Lung (tissue), 12 donors: ENCODE data around the gene CRK. TPM values are rescaled to one million over a fixed set of nuclear protein-coding genes. Genes with fewer than 3 reads are reported as not detected.
A peak's percentile ranks its signal among the peaks of the same experiment; 100 is the strongest.
"Not testable (repeated sequence)": the region's sequence is repeated elsewhere in the genome, so short reads cannot be mapped to it uniquely, and the experiment has no call there.

Experiments
- ATAC-seq: fragments of 200-7000 bp; cut with Tn5 transposase; one replicate; pipeline ENCODE4 v1.9.1; 2020; ENCODE audit warnings: moderate number of reproducible peaks; ENCODE audit not compliant: insufficient read depth, low FRiP score
- DNase-seq, 3 donors: peaks; one replicate each; pipeline ENCODE4 v3.0.0-alpha.2; 2013 to 2017
- H3K27ac ChIP-seq, 2 donors: one replicate each; pipeline ENCODE4 v1.5.1; 2013; ENCODE audit warnings: mild to moderate bottlenecking in 2 of 2, moderate library complexity in 2 of 2, control low read depth in 1 of 2, inconsistent platforms in 1 of 2, low read depth in 1 of 2, low read length in 1 of 2
- H3K27me3 ChIP-seq, 3 donors: one replicate each; pipeline ENCODE4 v1.5.1; 2013; ENCODE audit warnings: low read length in 2 of 3; ENCODE audit not compliant: control insufficient read depth in 3 of 3, insufficient read depth in 3 of 3
- H3K36me3 ChIP-seq, 4 donors: one replicate each; pipeline ENCODE4 v1.5.1; 2013; ENCODE audit warnings: low read length in 4 of 4, mild to moderate bottlenecking in 1 of 4, moderate library complexity in 1 of 4; ENCODE audit not compliant: control insufficient read depth in 4 of 4, insufficient read depth in 4 of 4
- H3K4me1 ChIP-seq, 5 donors: one replicate each; pipeline ENCODE4 v1.5.1; 2013; ENCODE audit warnings: low read length in 5 of 5, mild to moderate bottlenecking in 2 of 5, moderate library complexity in 1 of 5; ENCODE audit not compliant: control insufficient read depth in 5 of 5, insufficient read depth in 5 of 5
- H3K4me3 ChIP-seq: one replicate; pipeline ENCODE4 v1.5.1; 2013; ENCODE audit warnings: mild to moderate bottlenecking, control low read depth, moderate library complexity
- H3K9ac ChIP-seq, 2 donors: one replicate each; pipeline ENCODE4 v1.5.1; 2013; ENCODE audit warnings: low read length in 2 of 2, control low read depth in 1 of 2; ENCODE audit not compliant: insufficient read depth in 1 of 2
- H3K9me3 ChIP-seq, 4 donors: one replicate each; pipeline ENCODE4 v1.5.1; 2013; ENCODE audit warnings: low read length in 3 of 4, mild to moderate bottlenecking in 1 of 4, moderate library complexity in 1 of 4; ENCODE audit not compliant: control insufficient read depth in 4 of 4, insufficient read depth in 3 of 4
- WGBS, 2 donors: extraction: QIAGEN DNeasy Blood & Tissue Kit; methylation state at CpG; one replicate each; pipeline ENCODE4 v1.1.7; 2013; 5-methylcytosine and 5-hydroxymethylcytosine counted together
- polyA plus RNA-seq, 2 donors: library from polyadenylated mRNA; stranded (reverse); fragments of 200-250 nt; gene quantifications; one replicate each; pipeline ENCODE4 v1.2.1, GENCODE V29; 2013
- total RNA-seq, 2 donors: library from RNA; depleted of rRNA in 1 of 2; stranded (reverse); fragments of >200 nt in 1 of 2; gene quantifications; one replicate each; pipeline ENCODE4 v1.2.1, GENCODE V29; 2014 to 2021
- TF ChIP-seq, protein P1 (sequence below): IDR thresholded peaks from 2 replicates; pipeline ENCODE4 v1.5.1; 2012; ENCODE audit warnings: mild to moderate bottlenecking; ENCODE audit errors: control extremely low read depth, extremely low read depth
- donor health status: control.
- donor health status: control.
- donor health status: Bipolar disorder and iron deficiency.
- donor health status: healthy.
- donor health status: DM: yes; HTN: yes; CAD: no.

The CRK gene
- total and polyA plus RNA-seq, 4 donors, result 29.3 to 67.5 (median 49.5) TPM

- ATAC-seq (no peak), DNase-seq (no peak)
- Histone ChIP-seq H3K27ac (no peak overlapping the region), H3K4me1 (peaks cover 0 to 38% (median 23%) of the 10 kb centered on the region in 5 donors), H3K27me3 (no peaks in the 10 kb centered on the region), H3K4me3 (no peak overlapping the region), H3K36me3 (peaks cover 0 to 8% (median 0%) of the 10 kb centered on the region in 4 donors), H3K9me3 (no peaks in the 10 kb centered on the region), H3K9ac (no peak overlapping the region)
- TF ChIP-seq, protein P1, sequence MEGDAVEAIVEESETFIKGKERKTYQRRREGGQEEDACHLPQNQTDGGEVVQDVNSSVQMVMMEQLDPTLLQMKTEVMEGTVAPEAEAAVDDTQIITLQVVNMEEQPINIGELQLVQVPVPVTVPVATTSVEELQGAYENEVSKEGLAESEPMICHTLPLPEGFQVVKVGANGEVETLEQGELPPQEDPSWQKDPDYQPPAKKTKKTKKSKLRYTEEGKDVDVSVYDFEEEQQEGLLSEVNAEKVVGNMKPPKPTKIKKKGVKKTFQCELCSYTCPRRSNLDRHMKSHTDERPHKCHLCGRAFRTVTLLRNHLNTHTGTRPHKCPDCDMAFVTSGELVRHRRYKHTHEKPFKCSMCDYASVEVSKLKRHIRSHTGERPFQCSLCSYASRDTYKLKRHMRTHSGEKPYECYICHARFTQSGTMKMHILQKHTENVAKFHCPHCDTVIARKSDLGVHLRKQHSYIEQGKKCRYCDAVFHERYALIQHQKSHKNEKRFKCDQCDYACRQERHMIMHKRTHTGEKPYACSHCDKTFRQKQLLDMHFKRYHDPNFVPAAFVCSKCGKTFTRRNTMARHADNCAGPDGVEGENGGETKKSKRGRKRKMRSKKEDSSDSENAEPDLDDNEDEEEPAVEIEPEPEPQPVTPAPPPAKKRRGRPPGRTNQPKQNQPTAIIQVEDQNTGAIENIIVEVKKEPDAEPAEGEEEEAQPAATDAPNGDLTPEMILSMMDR, result no peak
- whole genome bisulfite sequencing, 2 donors, result 93 to 95% methylated on average over 9 of the region's 9 CpGs
Observed at GRCh38 chr17:1391577-1391976, 64.5 kb downstream of the CRK start.

DNA sequence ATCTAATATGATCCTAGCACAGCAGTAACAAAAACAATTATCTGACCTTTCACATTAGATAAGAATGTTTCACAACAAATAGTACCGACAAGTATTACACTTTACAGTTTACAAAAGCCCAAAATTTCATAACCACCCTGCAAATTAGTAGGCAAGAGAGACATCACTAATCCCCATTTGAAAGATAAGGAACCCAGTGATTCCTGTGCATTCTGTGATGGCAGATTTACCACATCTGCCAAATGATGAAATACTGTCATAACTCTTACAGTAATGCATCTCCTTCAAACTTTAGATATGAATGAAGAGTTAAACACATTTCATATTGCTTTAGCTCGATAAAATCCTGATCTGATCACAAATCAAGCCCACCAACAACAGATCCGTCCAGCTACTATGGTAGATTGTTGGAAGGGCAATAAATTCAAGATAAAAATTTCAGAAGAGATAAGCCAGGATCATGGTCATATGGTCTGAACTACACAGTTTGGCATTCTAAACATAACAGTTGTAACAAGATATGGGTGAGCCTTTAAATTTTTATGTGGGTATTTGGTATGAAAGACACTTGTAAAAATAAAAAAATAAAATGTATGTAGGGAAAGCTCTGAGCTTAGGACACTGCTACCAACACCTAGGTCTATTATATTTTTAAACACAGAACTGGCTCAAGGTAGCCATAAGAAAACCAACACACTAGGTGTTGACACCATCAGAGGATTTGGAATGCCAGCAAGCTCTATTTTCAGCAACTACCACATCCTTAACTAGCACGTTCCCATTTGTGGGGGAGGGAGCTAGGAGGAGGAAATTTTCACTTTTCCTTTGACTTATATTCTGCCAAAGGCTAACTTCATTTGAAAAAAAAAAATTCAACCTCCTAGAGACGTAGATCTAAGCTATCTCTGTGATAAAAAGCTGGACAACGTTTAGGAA lies 65.3 kb downstream of the CRK start:
- DNase-seq (no peak), ATAC-seq (no peak)
- H3K9me3 ChIP-seq, result no peaks in the 10 kb centered on the region
- WGBS, 2 donors, result 22 to 23% methylated on average over 6 of the region's 6 CpGs
- H3K27ac ChIP-seq, result peak overlapping the region in 1 of 2 donors; percentile 78
- H3K4me1 ChIP-seq, result peaks cover 0 to 40% (median 19%) of the 10 kb centered on the region in 5 donors
- H3K36me3 ChIP-seq, result peaks cover 0 to 3% (median 0%) of the 10 kb centered on the region in 4 donors
- H3K4me3 ChIP-seq, result no peak overlapping the region
- no peak overlapping the region for H3K9ac ChIP-seq
- TF ChIP-seq, protein P1, result no peak
- H3K27me3 ChIP-seq, result no peaks in the 10 kb centered on the region

GRCh38 chr17:1387490-1388227 lies 68.4 kb downstream of the CRK start:
- not testable (repeated sequence) for H3K9ac ChIP-seq, H3K9me3 ChIP-seq, H3K27me3 ChIP-seq, H3K27ac ChIP-seq, ATAC-seq, H3K36me3 ChIP-seq, H3K4me3 ChIP-seq
- DNase-seq, result peak in 1 of 3 donors; percentile 15
- WGBS, 2 donors, result 66 to 82% methylated on average over 21 to 22 of the region's 22 CpGs
- peaks cover 0 to 45% (median 19%) of the 10 kb centered on the region in 5 donors for H3K4me1 ChIP-seq

- H3K9ac ChIP-seq, ATAC-seq, H3K9me3 ChIP-seq, H3K4me3 ChIP-seq, H3K27ac ChIP-seq, H3K36me3 ChIP-seq, H3K27me3 ChIP-seq, DNase-seq: not testable (repeated sequence)
- H3K4me1 ChIP-seq, result peaks cover 0 to 38% (median 16%) of the 10 kb centered on the region in 5 donors
- WGBS, 2 donors, result 70 to 74% methylated on average over 8 of the region's 8 CpGs
Observed at GRCh38 chr17:1386675-1387190, 69.3 kb downstream of the CRK start.
